Panc1 (cell line): ENCODE measurements around the gene EPHA6. TPM values are rescaled to one million over a fixed set of nuclear protein-coding genes. Genes with fewer than 3 reads are reported as not detected.

Experiments
- ATAC-seq: fragments of 200-7000 bp; cut with Tn5 transposase; 2 replicates; pipeline ENCODE4 v1.9.1; 2020; ENCODE audit warnings: mild to moderate bottlenecking, moderate library complexity
- BruUV-seq: library from RNA; stranded (reverse); fragments of 400-500 nt; replicated peaks from 2 replicates; lab custom pipeline; 2021; lab: Mats Ljungman, UMichigan
- CTCF ChIA-PET: fragments of 300-600 bp; sonication (Branson Sonifier 250); formaldehyde crosslinking; loops from one replicate; lab custom pipeline; 2022; ENCODE audit warnings: antibody characterized with exemption; lab: Charles Lee
- POLR2A ChIA-PET: fragments of 300-600 bp; sonication (Branson Sonifier 250); formaldehyde crosslinking; loops from one replicate; lab custom pipeline; 2022; ENCODE audit warnings: antibody characterized with exemption; lab: Charles Lee
- DNase-seq: peaks from one replicate; pipeline ENCODE4 v3.0.0-alpha.2; 2010; ENCODE audit warnings: low read depth, low spot score
- H3K27ac ChIP-seq: 2 replicates; pipeline ENCODE4 v1.5.1; 2011; ENCODE audit warnings: mild to moderate bottlenecking, low read length, inconsistent platforms
- H3K27me3 ChIP-seq: fragments of 200-500 bp; sonication (Bioruptor generic); 2 replicates; pipeline ENCODE4 v1.6.0; 2014; ENCODE audit warnings: low read length, inconsistent platforms; ENCODE audit not compliant: control insufficient read depth, insufficient read depth
- H3K36me3 ChIP-seq: fragments of 200-500 bp; sonication (Bioruptor generic); 2 replicates; pipeline ENCODE4 v1.5.1; 2014; ENCODE audit warnings: inconsistent platforms, mild to moderate bottlenecking, low read length, moderate library complexity; ENCODE audit not compliant: control insufficient read depth, insufficient read depth
- H3K4me1 ChIP-seq: 2 replicates; pipeline ENCODE4 v1.5.1; 2011; ENCODE audit warnings: inconsistent platforms, mild to moderate bottlenecking, low read length, moderate library complexity; ENCODE audit not compliant: control insufficient read depth, insufficient read depth
- H3K4me3 ChIP-seq, 2 experiments: 2 replicates each; pipeline ENCODE4 v1.5.1; 2011 to 2012; ENCODE audit warnings: low read depth in 2 of 2, low read length in 2 of 2, mild to moderate bottlenecking in 2 of 2, inconsistent platforms in 1 of 2, moderate library complexity in 1 of 2
- H3K9me3 ChIP-seq: fragments of 200-500 bp; sonication (Bioruptor generic); 2 replicates; pipeline ENCODE4 v1.5.1; 2014; ENCODE audit warnings: low read depth, mild to moderate bottlenecking, inconsistent platforms, low read length, moderate library complexity; ENCODE audit not compliant: control insufficient read depth, insufficient read depth
- CTCF ChIP-seq: fragments of 450-650 bp; IDR thresholded peaks from 2 replicates; pipeline ENCODE4 v1.5.1; 2017; ENCODE audit warnings: mild to moderate bottlenecking
- POLR2AphosphoS5 ChIP-seq: IDR thresholded peaks from 2 replicates; pipeline ENCODE4 v1.6.1; 2012; ENCODE audit warnings: mild to moderate bottlenecking, low read depth, low read length, moderate library complexity
- REST ChIP-seq, 2 experiments: IDR thresholded peaks; 2 replicates each; pipeline ENCODE4 v1.6.1; 2011 to 2012; ENCODE audit warnings: low read depth in 2 of 2, control low read depth in 1 of 2, low read length in 1 of 2, mild to moderate bottlenecking in 1 of 2, moderate library complexity in 1 of 2; ENCODE audit not compliant: insufficient read depth in 1 of 2
- SIN3A ChIP-seq: IDR thresholded peaks from 2 replicates; pipeline ENCODE4 v1.6.1; 2012; ENCODE audit warnings: low read depth, mild to moderate bottlenecking, low read length, moderate library complexity, borderline replicate concordance; ENCODE audit not compliant: insufficient read depth
- TCF7L2 ChIP-seq: IDR thresholded peaks from 2 replicates; pipeline ENCODE4 v1.6.1; 2011; ENCODE audit warnings: mild to moderate bottlenecking, low read depth, low read length, inconsistent platforms
- in situ Hi-C: cut with HindIII; loops from 2 replicates; pipeline ENCODE4 v1.10.0; 2016; ENCODE audit warnings: low sequenced_read_pairs, low pct_unique_long_range_greater_than_20kb
- intact Hi-C: fragments of 100-400 bp; cut with micrococcal nuclease; formaldehyde crosslinking; loops from one replicate; pipeline ENCODE4 v1.10.0; 2022; ENCODE audit not compliant: unreplicated experiment
- total RNA-seq: library from RNA; stranded (reverse); gene quantifications from one replicate; pipeline ENCODE4 v1.2.1, GENCODE V29; 2021; ENCODE audit not compliant: unreplicated experiment

EPHA6 gene
- total RNA-seq, 1 experiment from 2014 or later: 0.57 TPM

- Histone ChIP-seq H3K9me3 (no peaks in the 10 kb centered on the region), H3K27me3 (no peaks in the 10 kb centered on the region), H3K27ac (no peak overlapping the region), H3K4me1 (no peaks in the 10 kb centered on the region), H3K36me3 (no peaks in the 10 kb centered on the region), H3K4me3 (no peak overlapping the region)
- DNase-seq (no peak), ATAC-seq (no peak)
- POLR2A ChIA-PET: no interaction called here
- TF ChIP-seq CTCF (no peak), REST (IDR thresholded peaks at IDR 0.05; ENCODE audit: insufficient read depth in 1 of 2, low read depth in 2 of 2, low read length in 1 of 2) (no peak), SIN3A (no peak), TCF7L2 (no peak), POLR2AphosphoS5 (no peak)
- CTCF ChIA-PET: no interaction called here
- in situ Hi-C loops (no loop called here), intact Hi-C loops (no loop called here)
- no TSS peak for BruUV-seq
Observed at GRCh38 chr3:97713634-97714033, 899.2 kb downstream of the EPHA6 start.

- H3K27me3 ChIP-seq: no peaks in the 10 kb centered on the region
- in situ Hi-C loops (no loop called here), intact Hi-C loops (loop anchor here (2.0 kb wide), 1 partner anchor 856 kb away; no protein-coding TSS in a partner anchor)
- ChIA-PET POLR2A (no interaction called here), CTCF (interaction anchor here (0.6 to 0.9 kb wide), 5 partner anchors 18 to 857 kb away, joined by 3 to 4 read pairs (median 4); partner anchors contain the start of gene ARL6)
- ATAC-seq (peak; percentile 87), DNase-seq (peak; percentile 50)
- H3K27ac ChIP-seq: no peak overlapping the region
- no TSS peak for BruUV-seq
- H3K9me3 ChIP-seq: no peaks in the 10 kb centered on the region
- H3K36me3 ChIP-seq: no peaks in the 10 kb centered on the region
- H3K4me3 ChIP-seq: no peak overlapping the region
- H3K4me1 ChIP-seq: no peaks in the 10 kb centered on the region
- TF ChIP-seq CTCF (peak; percentile 97), POLR2AphosphoS5 (no peak)
Observed at GRCh38 chr3:97719156-97719821, 904.9 kb downstream of the EPHA6 start.
